ENCODE results near the gene DDX1.
"Not testable (repeated sequence)": the region's sequence is repeated elsewhere in the genome, so short reads cannot be mapped to it uniquely, and the experiment has no call there.

The DDX1 gene

GRCh38 chr2:15591692-15592463 lies at the start of gene DDX1:
Gene DDX1, plus strand, starts transcription at chr2:15591868. Its CDS starts 66 bp downstream, at chr2:15591934.
- DNase-seq = peak; percentile 70

DNA sequence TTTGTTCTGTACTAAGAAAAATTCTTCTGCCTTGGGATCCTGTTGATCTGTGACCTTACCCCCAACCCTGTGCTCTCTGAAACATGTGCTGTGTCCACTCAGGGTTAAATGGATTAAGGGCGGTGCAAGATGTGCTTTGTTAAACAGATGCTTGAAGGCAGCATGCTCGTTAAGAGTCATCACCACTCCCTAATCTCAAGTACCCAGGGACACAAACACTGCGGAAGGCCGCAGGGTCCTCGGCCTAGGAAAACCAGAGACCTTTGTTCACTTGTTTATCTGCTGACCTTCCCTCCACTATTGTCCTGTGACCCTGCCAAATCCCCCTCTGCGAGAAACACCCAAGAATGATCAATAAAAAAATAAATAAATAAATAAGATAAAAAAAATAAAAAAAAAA lies 49.4 kb upstream of the DDX1 start:
- not testable (repeated sequence) for DNase-seq

DNA sequence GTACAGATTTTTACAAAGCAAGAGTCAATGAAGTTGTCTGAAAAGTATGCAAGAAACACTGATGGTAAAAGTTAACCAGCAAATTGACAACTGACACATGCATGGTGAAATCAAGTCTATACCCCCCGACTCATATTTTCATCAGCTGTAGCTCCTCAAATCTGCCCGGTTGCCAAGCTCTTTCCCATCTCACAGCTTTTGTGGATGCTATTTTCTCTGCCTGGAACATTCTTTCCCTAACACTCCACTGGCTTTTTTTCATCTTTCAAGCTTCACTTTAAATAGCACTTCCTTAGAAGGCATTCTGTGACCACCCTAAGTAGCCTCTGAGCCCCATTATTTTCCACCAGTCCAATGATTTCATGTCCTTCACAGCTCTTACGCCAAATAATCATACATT lies 48.6 kb upstream of the DDX1 start:
- DNase-seq = no peak

- DNase-seq = no peak
These were observed 48.1 kb upstream of the DDX1 start for GRCh38 chr2:15543541-15543940.

DNA sequence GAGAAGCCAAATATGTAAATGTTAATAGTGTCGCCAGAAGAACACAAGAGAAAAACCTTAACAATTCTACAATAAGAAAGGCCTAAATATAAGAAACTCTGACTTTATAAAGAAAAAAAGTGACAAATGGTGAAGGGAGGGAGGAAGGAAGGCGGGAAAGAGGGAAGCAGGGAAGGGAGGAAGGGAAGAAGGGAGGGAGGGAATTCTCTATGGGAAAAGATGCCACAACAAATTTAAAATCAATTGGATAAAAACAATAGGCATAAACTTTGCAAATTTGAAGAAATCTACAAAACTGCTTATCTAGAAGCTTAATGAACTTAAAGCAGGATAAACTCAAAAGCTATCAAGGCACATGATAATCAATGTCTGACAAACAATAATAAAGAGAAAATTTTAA lies 47.4 kb upstream of the DDX1 start:
- DNase-seq = no peak

GRCh38 chr2:15546297-15547098 lies 45.2 kb upstream of the DDX1 start:
- no peak for DNase-seq

DNA sequence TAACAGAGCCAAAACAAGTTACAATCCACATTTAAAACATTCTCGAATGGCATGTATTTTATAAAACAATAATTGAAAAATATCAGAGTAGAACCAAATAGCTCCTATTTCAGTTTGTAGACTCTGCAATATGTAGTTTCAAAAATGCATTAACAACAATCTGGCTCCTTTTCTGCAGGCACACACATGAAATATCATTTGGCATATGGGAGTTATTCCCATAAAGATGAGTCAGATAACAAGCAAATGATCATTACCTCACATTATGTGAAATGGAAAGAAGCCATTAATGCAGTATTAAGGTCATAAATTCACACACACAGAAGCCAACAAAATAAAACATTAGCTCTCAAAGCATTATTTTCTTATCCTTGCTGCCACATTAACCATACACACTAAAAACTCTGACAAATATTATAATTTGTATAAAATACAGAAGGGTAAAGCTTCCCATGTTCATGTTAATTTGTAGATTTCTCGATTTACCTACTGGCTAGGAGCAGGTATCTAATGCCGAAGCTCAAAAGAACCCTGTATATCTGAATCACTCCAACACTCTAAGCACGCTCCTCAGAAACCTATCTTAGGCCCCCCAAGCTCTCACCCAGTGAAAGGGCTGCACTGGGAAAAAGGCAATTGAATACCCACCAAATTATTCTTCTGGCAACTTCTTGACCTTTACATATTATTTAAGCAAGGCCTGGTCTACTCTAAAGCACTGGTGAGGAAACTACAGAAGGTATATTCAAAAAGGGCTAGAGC lies 44.4 kb upstream of the DDX1 start:
- no peak for DNase-seq

DNA sequence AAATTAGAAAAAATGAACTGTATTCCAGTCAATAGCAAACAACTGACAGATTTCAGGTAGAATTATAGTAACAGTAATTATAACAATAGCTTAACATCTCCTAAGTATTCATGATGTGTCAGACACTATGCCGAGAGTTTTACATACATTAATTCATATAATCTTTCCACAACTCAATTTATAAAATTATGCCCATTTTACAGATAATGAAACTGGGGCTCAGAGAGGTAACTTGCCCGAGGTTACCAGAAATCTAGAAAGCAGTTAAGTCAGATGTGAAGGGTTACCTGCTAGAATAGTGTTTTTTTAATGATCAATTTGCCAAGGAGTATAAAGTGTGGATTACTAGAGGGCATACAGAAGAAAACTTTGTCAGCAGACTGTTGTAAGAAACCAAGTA lies 42.7 kb upstream of the DDX1 start:
- no peak for DNase-seq

DNA sequence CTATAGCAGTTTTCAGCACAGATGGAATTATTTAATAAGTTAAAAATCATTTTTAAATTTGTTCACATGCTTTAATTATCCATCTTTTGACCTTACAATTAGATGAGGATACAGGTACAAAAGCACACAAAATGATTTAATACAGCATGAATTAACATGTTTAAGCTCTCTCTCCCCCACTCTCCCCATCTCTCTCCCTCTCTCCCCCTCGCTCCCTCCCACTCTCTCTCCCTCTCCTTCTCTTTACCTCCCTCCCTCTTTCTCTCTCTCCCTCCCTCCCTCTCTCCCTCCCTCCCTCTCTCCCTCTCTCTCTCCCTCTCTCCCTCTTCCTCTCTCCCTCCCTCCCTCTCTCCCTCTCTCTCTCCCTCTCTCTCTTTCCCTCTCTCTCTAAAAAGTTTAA lies 38.1 kb upstream of the DDX1 start:
- DNase-seq = no peak

DNA sequence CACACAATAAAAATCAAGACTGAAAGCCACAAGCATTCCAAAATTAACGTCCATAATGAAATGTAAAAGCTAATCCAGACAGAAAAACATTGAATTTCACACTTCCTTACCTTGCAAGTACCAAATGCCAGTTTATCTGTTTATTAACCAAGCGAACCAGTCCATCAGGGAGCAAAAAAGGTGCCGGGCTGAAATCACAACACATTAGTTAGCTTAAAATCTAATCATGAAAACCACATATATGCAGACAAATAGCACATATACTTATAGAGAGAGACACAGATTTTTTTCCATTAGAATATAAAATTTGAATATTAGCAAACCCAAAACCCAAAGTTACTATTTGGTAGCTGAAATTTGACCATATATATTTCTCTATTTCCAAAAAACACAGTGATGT lies 37.7 kb upstream of the DDX1 start:
- no peak for DNase-seq

GRCh38 chr2:15554525-15555218 lies 37.0 kb upstream of the DDX1 start:
- DNase-seq = no peak

- no peak for DNase-seq
These were observed 35.9 kb upstream of the DDX1 start for GRCh38 chr2:15555760-15556193.

GRCh38 chr2:15556311-15556930 lies 35.2 kb upstream of the DDX1 start:
- no peak for DNase-seq

DNA sequence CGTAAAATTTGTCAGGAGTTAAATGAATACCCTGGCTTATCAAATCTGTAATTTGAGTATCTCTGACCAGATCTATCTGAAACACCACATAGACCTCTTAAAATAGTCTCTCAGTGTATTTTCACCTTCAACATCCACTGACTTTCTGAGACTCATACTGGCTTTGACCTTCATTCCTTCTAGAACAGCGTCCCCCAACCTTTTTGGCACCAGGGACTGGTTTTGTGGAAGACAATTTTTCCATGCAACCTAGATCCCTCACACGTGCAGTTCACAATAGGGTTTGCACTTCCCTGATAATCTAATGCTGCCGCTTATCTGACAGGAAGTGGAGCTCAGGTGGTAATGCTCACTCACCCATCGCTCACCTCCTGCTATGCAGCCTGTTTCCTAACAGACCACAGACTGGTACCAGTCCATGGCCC lies 33.8 kb upstream of the DDX1 start:
- no peak for DNase-seq

GRCh38 chr2:15559379-15560139 lies 32.1 kb upstream of the DDX1 start:
- DNase-seq = no peak

DNA sequence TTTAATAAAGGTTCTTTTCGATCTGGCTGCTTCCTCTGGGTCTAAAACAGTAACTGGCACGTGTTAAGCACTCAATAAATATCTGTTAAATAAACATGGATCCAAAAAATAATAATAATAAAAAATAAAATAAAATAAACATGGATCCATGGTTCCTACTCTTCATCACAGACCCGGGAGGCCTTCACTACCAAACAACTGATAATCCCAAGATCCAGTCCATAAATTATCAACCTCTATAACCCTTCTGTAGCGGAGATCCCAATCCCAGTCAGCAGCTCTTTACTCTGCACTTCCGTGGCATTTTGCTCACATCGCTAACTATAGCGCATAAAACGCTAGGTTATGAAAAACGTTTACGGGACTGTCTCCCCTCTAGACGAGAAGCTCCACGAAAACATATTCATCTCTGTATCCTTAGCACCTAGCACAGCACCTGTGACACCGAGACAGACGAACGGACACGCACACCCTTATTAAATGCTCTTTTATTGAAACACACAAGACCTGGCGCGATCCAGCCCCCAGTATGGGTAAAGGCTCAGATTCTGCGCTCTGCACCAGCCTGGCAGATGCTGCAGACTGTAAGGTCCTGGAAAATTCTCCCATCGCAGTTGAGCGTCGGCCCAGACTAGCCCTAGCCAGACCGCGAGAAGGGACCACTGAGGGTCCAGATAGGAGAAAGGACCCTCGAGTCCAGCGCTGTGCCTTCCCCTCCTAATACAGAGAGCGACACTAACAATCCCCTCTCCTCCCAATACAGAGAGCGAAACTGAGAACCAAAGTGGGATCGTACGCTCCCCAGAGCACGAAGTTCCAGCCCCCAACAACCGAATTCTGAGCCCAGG lies 31.3 kb upstream of the DDX1 start:
- peak; percentile 45 for DNase-seq

DNA sequence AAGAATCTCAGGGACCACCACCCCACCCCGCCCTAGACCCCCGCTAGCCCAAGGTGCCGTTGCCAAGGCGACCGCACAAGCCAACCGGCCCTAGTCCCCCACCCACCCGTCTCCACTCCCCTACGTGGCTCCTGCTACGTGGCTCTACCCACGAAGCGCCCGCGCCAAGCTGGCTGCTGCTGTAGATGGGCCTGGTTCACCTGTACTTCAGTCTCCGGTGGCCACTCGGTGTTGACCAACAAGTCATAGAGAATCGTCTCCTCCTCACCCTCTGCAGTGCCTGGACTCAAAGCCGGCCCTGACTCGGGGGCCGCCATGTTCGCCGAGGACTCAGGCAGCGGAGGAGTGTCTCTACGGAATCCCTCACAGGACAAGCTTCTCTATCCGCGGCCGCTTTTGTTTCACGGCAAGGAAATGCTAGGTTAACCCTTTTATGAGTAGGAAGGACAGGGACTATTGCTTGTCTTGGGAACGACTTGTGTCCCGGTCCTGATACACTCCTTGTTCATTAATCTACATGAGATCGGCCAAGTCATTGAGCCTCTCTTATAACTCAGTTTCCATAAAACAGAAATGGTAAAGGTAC lies 30.6 kb upstream of the DDX1 start, which contains the start of gene NBAS:
Gene NBAS, minus strand, starts transcription at position 347 of the 586 bp plus-strand sequence. Its CDS starts 30 bp downstream, at position 317.
- DNase-seq = peak; percentile 89

DNA sequence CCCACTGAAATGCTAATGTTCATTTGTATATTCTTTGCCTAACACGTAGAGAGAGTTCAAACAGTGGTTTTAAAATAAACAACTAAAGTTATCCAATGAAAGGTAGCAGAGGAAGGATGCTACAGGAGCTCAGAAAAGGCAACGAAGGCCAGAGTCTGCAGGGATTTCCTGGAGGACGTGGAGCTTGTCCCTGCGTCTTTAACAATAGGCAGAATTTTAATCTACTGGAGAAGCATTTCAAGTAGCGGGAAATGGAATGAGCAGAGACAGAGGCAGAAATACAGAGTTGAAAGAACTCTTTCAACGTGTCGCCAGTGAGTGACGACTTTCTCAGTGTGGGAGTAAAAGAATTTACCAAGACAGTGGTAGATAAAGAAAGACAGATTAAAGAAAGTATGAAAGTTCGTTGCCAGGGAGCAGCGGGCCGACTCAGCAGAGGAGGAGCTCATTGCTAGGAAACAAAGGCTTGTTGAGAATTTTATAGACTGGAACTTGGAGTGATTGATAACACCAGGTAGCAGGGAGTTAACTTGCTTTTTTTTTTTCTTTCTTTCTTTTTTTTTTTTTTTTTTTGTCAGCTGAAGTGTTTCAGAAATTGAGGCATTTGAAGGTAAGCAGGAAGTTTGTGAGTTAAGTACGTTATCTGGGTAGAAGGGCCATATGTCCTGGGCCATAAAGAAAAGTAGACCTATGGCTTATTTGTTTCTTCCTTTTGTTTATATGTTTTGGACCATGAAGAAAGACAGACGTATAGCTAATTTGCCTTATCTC lies 29.9 kb upstream of the DDX1 start:
- DNase-seq = peak; percentile 94

- DNase-seq = no peak
These were observed 29.2 kb upstream of the DDX1 start for GRCh38 chr2:15562354-15563031.

Measured in DMS79 treated with DMSO at 0.1 percent for 48 hours (cell line).